Aorta (tissue), 5 donors: Measurements from ENCODE around the gene ACSS3. TPM values are rescaled to one million over a fixed set of nuclear protein-coding genes. Genes with fewer than 3 reads are reported as not detected.

ENCODE experiments used
- ATAC-seq: fragments of 200-7000 bp; cut with Tn5 transposase; one replicate; pipeline ENCODE4 v1.9.1; 2022; ENCODE audit warnings: moderate library complexity; ENCODE audit not compliant: low FRiP score
- DNase-seq, 2 donors: peaks; one replicate each; pipeline ENCODE4 v3.0.0-alpha.2; 2020
- H3K27ac ChIP-seq, 2 donors: one replicate each; pipeline ENCODE4 v1.5.1; 2013; ENCODE audit warnings: low read length in 2 of 2, mild to moderate bottlenecking in 2 of 2, moderate library complexity in 2 of 2, control low read depth in 1 of 2, inconsistent platforms in 1 of 2, low read depth in 1 of 2
- H3K27me3 ChIP-seq, 2 donors: one replicate each; pipeline ENCODE4 v1.6.1; 2013; ENCODE audit warnings: control low read depth in 1 of 2, low read length in 1 of 2, mild to moderate bottlenecking in 1 of 2, moderate library complexity in 1 of 2; ENCODE audit not compliant: insufficient read depth in 2 of 2, control insufficient read depth in 1 of 2
- H3K36me3 ChIP-seq, 2 donors: one replicate each; pipeline ENCODE4 v1.6.1; 2013; ENCODE audit warnings: control low read depth in 1 of 2, low read length in 1 of 2, mild to moderate bottlenecking in 1 of 2; ENCODE audit not compliant: insufficient read depth in 2 of 2, control insufficient read depth in 1 of 2
- H3K4me1 ChIP-seq, 2 donors: one replicate each; pipeline ENCODE4 v1.6.1; 2013; ENCODE audit warnings: low read length in 2 of 2, control low read depth in 1 of 2, mild to moderate bottlenecking in 1 of 2, moderate library complexity in 1 of 2; ENCODE audit not compliant: insufficient read depth in 2 of 2, control insufficient read depth in 1 of 2
- H3K4me3 ChIP-seq, 2 donors: one replicate each; pipeline ENCODE4 v1.5.1; 2013; ENCODE audit warnings: low read length in 2 of 2, control low read depth in 1 of 2, mild to moderate bottlenecking in 1 of 2
- H3K9me3 ChIP-seq: one replicate; pipeline ENCODE4 v1.6.1; 2013; ENCODE audit warnings: mild to moderate bottlenecking, low read length; ENCODE audit not compliant: control insufficient read depth
- WGBS, 2 donors: extraction: QIAGEN DNeasy Blood & Tissue Kit; methylation state at CpG; one replicate each; pipeline ENCODE4 v1.1.7; 2013; 5-methylcytosine and 5-hydroxymethylcytosine counted together
- intact Hi-C, 2 donors: fragments of 100-400 bp; cut with DNase I; formaldehyde crosslinking; loops; one replicate each; pipeline versions ENCODE4 v1.14.2 to v1.15.0; 2022
- polyA plus RNA-seq, 2 donors: library from polyadenylated mRNA; stranded (reverse); fragments of 200-250 nt; gene quantifications; one replicate each; pipeline ENCODE4 v1.2.3, GENCODE V29; 2013
- total RNA-seq, 2 donors: library from RNA; stranded (reverse); fragmentation: NEBNext Ultra II Directional; extraction: Animal tissue kit (Norgen Biotek cat#: 25700); gene quantifications; one replicate each; pipeline ENCODE4 v1.2.1, GENCODE V29; 2021
- donor health status: healthy with polysubstance abuse.
- donor health status: Bipolar disorder and iron deficiency.
- donor health status: DM: no; HTN: no; CAD: no.
- donor health status: DM: no; HTN: no; CAD: no.
- donor health status: DM: yes; HTN: yes; CAD: no.

Gene ACSS3
- total and polyA plus RNA-seq, 4 donors: 6.4 to 24.6 (median 14.3) TPM

DNA sequence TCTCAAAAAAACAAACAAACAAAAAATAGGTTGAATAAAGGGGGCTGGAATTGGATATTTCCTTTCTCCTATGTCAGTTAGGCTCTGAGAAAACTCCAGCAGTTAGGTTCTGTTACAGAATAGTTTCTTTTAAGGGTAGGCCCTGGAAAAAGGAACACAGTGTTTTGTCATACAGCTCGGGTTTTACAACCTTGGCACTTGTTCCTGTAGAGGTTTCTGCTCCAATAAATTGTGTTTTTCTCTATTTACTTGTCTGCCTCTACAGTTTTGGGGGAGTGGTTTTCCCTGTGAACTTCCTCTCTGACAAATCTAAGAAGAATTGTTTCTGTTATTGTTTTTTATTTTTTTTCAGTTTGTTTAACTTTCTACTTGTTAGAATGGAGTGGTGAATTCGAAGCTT lies 167.6 kb downstream of the ACSS3 start:
- Histone ChIP-seq H3K27ac (no peak overlapping the region), H3K4me1 (no peaks in the 10 kb centered on the region), H3K9me3 (no peaks in the 10 kb centered on the region), H3K27me3 (no peaks in the 10 kb centered on the region), H3K4me3 (no peak overlapping the region), H3K36me3 (no peaks in the 10 kb centered on the region)
- DNase-seq (no peak), ATAC-seq (peak; percentile 29)
- 34 to 45% methylated on average over 2 of the region's 2 CpGs for WGBS, 2 donors
- intact Hi-C loops: no loop called here

DNA sequence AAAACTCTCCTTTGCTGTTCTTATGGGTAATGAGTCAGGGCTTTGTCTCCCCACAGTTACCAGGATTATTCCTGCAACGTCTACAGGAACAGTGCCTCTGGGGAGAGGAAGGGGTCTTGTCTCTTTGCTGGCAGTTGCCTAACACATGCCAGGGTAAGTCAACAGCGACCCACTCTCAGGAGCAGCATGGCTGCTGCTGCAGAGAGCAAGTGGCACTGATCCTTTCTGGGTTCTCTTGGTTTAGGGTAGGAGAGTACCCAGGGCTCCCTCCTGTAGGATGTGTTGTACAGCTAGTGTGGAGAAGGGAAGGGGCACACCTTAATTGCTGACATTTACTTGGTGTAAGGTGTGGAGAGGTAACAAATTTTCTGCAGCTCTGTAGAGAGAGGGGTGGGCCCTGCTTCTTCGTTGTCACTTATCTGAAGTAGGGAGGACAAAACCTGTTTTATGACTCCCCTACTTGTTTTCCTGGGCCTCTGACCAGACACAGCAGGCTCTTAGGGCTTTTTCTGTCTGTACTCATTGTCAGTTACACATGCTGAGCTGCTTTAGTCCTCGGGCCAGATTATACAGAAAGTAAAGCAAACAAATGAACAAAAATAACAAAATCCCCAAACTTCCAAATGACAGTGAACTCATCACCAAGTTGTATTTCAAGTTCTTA lies 168.2 kb downstream of the ACSS3 start:
- Histone ChIP-seq H3K4me3 (no peak overlapping the region), H3K27ac (no peak overlapping the region), H3K36me3 (no peaks in the 10 kb centered on the region), H3K9me3 (no peaks in the 10 kb centered on the region), H3K4me1 (no peaks in the 10 kb centered on the region), H3K27me3 (no peaks in the 10 kb centered on the region)
- DNase-seq (no peak), ATAC-seq (peak; percentile 71)
- 36 to 38% methylated on average over 4 of the region's 4 CpGs for WGBS, 2 donors
- intact Hi-C loops: no loop called here

DNA sequence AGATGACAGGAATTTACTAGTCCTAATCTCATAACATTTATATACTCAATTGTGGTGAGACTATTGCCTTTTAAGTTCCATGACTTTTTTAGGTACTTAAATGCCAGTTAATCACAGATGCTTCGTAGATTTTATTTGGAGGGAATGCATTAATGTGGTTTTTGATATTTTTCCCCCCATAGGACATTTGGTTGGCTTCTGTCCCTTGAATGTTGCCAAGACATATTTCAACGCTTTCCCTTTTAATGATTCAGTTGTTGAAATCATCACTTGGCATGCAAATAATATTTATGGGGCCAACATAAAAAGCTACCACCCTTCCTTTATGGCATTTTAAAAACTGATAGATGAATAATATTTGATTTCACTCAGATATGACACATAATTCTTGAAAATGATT lies 172.1 kb downstream of the ACSS3 start:
- DNase-seq: no peak
- H3K4me1 ChIP-seq: no peaks in the 10 kb centered on the region
- H3K27ac ChIP-seq: no peak overlapping the region
- ATAC-seq: no peak
- no peaks in the 10 kb centered on the region for H3K9me3 ChIP-seq
- 41 to 53% methylated on average over 2 of the region's 2 CpGs for WGBS, 2 donors
- intact Hi-C loops: no loop called here
- H3K4me3 ChIP-seq: no peak overlapping the region
- H3K27me3 ChIP-seq: no peaks in the 10 kb centered on the region
- no peaks in the 10 kb centered on the region for H3K36me3 ChIP-seq

DNA sequence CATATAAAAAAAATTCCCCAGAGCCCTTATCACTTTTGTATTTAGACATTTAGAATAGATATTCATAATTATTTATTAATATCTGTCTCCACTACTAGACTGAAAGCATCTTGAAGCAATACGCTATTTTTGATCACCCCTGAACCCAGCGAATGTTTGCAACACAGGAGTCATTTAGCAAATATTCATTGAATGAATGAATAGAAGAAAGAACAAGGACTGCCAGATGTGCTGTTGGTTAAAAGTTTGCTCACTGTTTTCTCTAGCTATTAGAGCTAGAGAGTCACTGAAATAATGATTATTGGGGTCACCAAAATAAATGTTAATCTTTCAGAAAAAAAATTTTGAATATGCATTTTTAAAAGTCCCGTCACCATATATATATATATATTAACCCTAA lies 174.3 kb downstream of the ACSS3 start:
- ATAC-seq: no peak
- Histone ChIP-seq H3K36me3 (no peaks in the 10 kb centered on the region), H3K4me1 (no peaks in the 10 kb centered on the region), H3K27me3 (no peaks in the 10 kb centered on the region), H3K9me3 (no peaks in the 10 kb centered on the region), H3K4me3 (no peak overlapping the region), H3K27ac (no peak overlapping the region)
- 88 to 93% methylated on average over 3 of the region's 3 CpGs for WGBS, 2 donors
- DNase-seq: no peak
- intact Hi-C loops: no loop called here

DNA sequence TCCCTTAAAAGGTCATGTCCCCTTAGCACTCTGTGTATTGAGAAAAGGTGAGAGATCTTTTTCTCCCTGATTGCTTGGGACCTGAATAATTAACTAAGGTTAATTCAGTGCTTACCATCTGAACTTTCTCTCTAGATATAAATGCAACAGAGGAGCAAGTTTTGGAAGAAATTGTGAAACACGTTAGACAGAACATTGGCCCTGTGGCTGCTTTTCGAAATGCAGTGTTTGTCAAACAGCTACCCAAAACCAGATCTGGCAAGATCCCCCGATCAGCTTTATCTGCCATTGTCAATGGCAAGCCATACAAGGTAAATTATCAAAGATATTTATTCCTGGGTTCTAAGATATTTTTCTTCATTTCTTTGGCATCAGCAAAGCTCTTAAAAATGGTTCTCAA lies 175.5 kb downstream of the ACSS3 start:
- Histone ChIP-seq H3K9me3 (no peaks in the 10 kb centered on the region), H3K36me3 (no peaks in the 10 kb centered on the region), H3K4me3 (no peak overlapping the region), H3K27me3 (no peaks in the 10 kb centered on the region), H3K27ac (no peak overlapping the region), H3K4me1 (no peaks in the 10 kb centered on the region)
- intact Hi-C loops: no loop called here
- DNase-seq (no peak), ATAC-seq (no peak)
- 71 to 77% methylated on average over 3 of the region's 3 CpGs for WGBS, 2 donors

DNA sequence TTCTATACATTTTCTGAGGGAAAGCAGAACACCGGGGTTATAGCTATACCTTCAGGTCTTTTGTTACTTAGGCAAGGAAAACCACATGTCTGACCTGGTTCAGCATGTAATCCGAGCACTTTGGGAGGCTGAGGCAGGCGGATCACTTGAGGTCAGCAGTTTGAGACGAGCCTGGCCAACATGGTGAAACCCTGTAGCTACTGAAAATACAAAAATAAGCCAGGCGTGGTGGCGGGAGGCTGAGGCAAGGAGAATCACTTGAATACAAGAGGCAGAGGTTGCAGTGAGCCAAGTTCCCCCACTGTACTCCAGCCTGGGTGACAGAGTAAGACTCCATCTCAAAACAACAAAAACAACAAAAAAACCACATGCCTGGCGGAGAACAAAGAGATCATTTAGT lies 177.6 kb downstream of the ACSS3 start:
- Histone ChIP-seq H3K36me3 (no peaks in the 10 kb centered on the region), H3K4me3 (no peak overlapping the region), H3K9me3 (no peaks in the 10 kb centered on the region), H3K4me1 (no peaks in the 10 kb centered on the region), H3K27me3 (no peaks in the 10 kb centered on the region), H3K27ac (no peak overlapping the region)
- intact Hi-C loops: loop anchor here in 1 of 2 donors (5.0 kb wide), 1 partner anchor 418 kb away; no protein-coding TSS in a partner anchor
- DNase-seq: no peak
- ATAC-seq: no peak
- 83 to 87% methylated on average over 7 of the region's 7 CpGs for WGBS, 2 donors

DNA sequence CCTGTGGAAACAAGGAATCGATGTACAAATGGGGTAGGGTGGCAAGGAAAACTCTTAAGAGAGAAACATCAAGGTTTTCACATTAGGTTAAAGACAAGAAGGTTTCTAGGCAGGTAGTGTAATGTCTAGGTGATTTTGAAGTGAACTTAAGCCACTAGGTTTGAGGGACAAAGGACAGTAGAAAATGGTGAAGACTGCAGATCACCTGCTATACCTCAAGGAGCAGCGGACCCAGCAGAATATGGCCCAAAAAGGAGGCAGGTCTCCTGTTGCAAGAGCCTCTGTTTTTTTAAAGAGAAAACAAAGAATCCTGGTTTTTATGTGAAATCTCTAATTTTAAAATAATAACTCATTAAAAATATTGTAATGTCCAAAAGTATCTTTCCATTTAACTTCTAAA lies 178.1 kb downstream of the ACSS3 start:
- intact Hi-C loops: loop anchor here in 1 of 2 donors (5.0 kb wide), 1 partner anchor 419 kb away; no protein-coding TSS in a partner anchor
- no peaks in the 10 kb centered on the region for H3K27me3 ChIP-seq
- H3K27ac ChIP-seq: no peak overlapping the region
- ATAC-seq: no peak
- H3K4me1 ChIP-seq: no peaks in the 10 kb centered on the region
- no peak for DNase-seq
- 88 to 91% methylated on average over 2 of the region's 2 CpGs for WGBS, 2 donors
- no peaks in the 10 kb centered on the region for H3K9me3 ChIP-seq
- H3K4me3 ChIP-seq: no peak overlapping the region
- H3K36me3 ChIP-seq: no peaks in the 10 kb centered on the region

DNA sequence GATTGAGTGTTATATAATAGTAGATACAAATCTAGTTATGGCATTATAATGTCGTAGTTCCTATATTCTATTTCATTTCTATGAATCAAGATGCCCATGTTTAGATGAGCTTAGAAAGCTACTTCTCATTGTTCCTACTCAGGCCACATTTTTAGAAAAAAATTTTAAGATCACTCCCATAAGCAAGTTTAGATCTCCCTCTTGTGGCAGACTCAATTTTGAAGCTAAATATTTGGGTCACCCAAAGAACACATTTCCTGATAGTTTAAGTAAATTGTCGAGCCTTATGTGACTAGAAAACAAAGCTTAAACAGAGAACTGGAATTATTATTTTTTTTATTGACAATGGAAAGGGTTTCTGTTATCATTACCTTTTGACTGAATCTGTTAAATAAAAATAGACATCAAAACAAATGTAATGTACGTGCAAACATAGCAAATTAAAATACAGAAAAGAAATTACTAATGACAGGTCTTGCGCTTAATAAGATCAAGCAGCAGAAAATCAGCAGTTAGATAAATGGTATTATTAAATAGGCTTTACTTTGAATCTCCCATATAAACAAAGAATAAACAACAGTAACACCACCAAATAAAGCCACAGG lies 180.2 kb downstream of the ACSS3 start:
- DNase-seq: no peak
- Histone ChIP-seq H3K36me3 (no peaks in the 10 kb centered on the region), H3K4me3 (no peak overlapping the region), H3K27ac (no peak overlapping the region), H3K27me3 (no peaks in the 10 kb centered on the region), H3K4me1 (no peaks in the 10 kb centered on the region), H3K9me3 (no peaks in the 10 kb centered on the region)
- ATAC-seq: no peak
- intact Hi-C loops: loop anchor here in 1 of 2 donors (5.0 kb wide), 1 partner anchor 421 kb away; no protein-coding TSS in a partner anchor
- 55% methylated on average over 4 of the region's 4 CpGs for WGBS, 2 donors

DNA sequence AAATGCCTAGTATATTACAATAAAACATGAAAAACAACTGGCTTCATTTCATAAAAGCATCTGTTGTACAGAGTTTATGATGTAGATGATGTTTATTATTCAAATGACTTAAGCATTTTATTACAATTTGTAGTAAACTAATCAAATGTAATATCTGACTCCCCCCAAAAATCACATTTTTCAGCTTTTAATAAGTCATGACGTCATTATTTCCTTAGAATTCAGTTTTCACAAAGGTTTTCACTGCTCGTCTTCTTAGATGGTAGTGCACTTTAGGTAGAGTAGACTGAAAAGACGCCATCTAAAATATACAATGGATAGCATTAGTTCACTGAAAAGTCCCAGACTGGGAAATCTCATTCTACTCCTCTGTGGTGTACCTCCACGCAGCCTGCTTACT lies 181.5 kb downstream of the ACSS3 start:
- intact Hi-C loops: loop anchor here in 1 of 2 donors (5.0 kb wide), 1 partner anchor 422 kb away; no protein-coding TSS in a partner anchor
- ATAC-seq: no peak
- H3K27me3 ChIP-seq: no peaks in the 10 kb centered on the region

More for the DNA sequence above, 181.5 kb downstream of the ACSS3 start:
- H3K36me3 ChIP-seq: no peaks in the 10 kb centered on the region
- no peaks in the 10 kb centered on the region for H3K4me1 ChIP-seq
- H3K4me3 ChIP-seq: no peak overlapping the region
- H3K9me3 ChIP-seq: no peaks in the 10 kb centered on the region
- DNase-seq: no peak
- H3K27ac ChIP-seq: no peak overlapping the region
- WGBS, 2 donors: 90 to 95% methylated on average over 4 of the region's 4 CpGs
